ENCODE measurements around the gene NIF3L1.
"Not testable (repeated sequence)": the region's sequence is repeated elsewhere in the genome, so short reads cannot be mapped to it uniquely, and the experiment has no call there.

NIF3L1 gene

GRCh38 chr2:200873560-200873959, 15.6 kb upstream of the NIF3L1 start:
- DNase-seq, result no peak

- no peak for DNase-seq
These were observed 11.7 kb upstream of the NIF3L1 start for GRCh38 chr2:200877443-200877842.

GRCh38 chr2:200878289-200878880, 10.8 kb upstream of the NIF3L1 start:
- DNase-seq, result no peak

DNA sequence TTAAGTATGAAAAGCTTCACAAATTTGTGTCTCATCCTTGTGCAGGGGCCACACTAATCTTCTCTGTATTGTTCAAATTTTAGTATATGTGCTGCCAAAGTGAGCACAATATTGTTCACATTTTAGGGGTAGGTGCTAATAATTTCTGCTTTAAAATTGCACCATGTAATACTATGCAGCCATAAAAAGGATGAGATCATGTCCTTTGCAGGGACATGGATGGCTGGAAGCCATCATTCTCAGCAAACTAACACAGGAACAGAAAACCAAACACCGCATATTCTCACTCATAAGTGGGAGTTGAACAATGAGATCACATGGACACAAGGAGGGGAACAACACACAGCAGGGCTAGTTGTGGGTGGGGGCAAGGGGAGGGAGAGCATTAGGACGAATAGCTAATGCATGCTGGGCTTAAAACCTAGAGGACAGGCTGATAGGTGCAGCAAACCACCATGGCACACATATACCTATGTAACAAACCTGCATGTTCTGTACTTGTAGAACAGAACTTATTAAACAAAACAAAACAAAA, 7.4 kb upstream of the NIF3L1 start:
- not testable (repeated sequence) for DNase-seq

GRCh38 chr2:200899482-200899881, 10.3 kb downstream of the NIF3L1 start:
- DNase-seq, result no peak

- DNase-seq, result peak; percentile 63 to 72
These were observed 12.4 kb downstream of the NIF3L1 start for GRCh38 chr2:200901459-200902072.

DNA sequence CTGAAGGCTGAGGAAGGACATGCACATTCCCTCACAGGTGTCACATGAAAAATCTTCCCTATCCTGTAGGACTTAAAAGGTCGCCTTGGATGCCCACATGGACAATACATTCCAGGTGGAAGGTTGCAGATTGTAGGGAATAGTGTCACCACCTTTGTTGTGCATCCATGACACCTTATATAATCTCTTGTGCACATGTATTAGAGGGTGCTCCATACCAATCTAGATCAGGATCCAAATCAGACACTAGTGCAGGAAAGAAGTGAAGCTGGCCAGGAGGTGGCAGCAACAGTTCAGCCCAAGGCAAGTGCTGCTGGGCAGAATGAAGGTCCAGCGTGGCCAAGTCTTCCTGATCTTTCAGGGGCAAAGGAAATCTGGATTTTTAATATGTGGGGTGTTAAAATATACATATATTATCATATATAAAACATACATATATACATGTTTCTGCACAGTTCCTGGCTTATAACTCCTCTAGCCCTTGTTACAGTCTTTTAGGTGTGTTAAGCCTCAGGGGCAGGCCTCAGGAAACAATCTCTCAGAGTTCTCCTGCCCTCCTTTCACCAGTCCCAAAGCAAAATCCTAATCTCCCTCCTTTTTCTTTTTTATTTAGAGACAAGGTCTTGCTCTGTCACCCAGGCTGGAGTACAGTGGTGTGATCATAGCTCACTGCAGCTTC, 16.6 kb downstream of the NIF3L1 start:
- peak; percentile 62 to 73 for DNase-seq

DNA sequence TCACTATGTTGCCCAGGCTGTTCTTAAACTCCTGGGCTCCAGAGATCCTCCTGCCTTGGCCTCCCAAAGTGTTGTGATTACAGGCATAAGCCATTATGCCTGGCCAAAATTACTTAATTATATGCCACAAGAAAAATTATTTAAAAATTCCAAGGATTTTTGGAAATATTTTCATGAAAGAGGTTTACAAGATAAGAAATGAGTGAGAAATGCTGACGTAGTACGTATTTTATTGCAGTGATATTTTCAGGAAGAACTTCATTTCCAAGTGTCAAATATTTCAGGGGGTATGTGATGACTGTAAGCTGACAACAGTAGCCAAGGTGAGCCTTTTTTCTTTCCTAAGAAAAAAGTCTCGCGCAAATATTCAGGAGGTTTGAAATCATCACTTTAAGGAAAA, 20.8 kb downstream of the NIF3L1 start:
- no peak for DNase-seq

- DNase-seq, result no peak
These were observed 24.5 kb downstream of the NIF3L1 start for GRCh38 chr2:200913654-200914053.

- no peak for DNase-seq
These were observed 33.3 kb downstream of the NIF3L1 start for GRCh38 chr2:200922439-200922838.

GRCh38 chr2:200929334-200930249, 40.4 kb downstream of the NIF3L1 start:
- no peak for DNase-seq

DNA sequence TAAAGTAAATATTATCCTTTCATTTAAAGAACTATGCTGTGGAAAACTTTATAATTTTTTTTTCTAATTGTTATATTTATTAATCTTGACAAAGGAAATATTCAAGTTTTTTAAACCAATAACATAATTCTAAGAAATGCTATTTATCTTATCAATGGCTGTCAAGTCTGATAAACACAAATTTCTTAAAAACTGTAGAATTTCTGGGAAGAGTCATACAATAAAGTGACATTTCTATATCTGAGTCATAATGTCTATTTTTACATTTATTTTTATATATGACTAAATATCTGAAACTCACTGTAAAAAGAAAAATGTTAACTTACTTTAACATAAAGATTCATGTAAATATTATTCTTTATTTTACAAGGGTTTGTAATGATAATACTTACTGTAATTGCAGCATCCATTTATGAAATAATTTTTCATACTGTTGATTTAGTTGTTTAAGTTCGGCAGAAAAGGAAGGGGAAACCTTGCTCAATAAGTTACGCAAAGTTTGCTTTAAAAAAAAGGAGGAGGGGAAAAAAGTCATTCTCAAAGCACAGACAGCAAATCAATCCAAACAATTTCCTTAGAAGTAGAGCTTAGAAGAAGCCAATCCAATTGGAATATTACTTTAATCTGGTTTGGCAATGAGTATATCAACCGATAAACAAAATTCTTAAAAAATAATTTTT, 41.9 kb downstream of the NIF3L1 start:
- no peak for DNase-seq

DNA sequence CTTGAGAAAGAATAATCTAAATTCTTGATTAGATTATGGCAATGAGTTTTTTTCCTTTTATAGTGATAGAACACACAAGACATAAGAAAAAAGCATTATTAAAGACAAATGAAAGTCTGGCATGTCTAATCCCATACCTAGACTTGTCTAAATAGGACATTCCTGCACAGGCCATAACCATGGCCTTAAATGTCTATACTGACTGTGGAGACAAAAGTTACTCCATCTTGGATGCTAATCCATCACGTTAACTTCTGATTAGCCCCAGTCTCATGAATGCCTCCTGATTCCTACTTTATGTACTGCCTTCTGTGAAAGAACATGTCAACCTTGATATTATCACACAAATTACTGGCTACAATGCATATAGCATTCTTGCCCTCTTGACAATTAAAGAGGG, 50.7 kb downstream of the NIF3L1 start:
- no peak for DNase-seq

DNA sequence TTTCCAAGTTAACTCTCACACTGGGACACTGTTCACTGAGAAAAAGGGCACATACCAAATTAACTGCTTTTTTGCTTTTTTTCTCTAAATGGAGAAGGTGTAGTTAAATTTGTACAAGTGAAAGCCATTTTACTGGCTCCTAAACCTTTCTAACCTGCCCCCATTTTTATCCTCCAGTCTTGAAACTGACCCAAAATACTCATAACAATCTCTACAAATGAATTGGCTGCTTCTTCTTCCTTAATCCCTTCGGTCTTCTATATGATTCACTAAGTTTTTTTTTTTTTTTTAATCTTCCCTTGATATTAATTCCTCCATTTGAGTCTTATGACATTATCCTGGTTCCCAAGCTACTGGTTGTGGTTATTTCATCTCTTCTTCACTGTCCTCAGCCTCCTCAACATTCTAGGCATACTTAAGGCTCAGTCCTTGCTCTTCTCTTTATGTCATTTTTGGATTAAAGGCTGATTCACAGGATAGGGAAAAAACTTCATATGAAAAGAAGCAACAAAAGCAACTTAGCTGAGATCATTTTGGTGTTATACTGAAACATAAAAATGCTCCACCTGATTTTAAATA, 54.4 kb downstream of the NIF3L1 start:
- DNase-seq, result no peak

GRCh38 chr2:200944467-200945394, 55.6 kb downstream of the NIF3L1 start:
- peak; percentile 84 to 87 for DNase-seq

- DNase-seq, result no peak
These were observed 56.2 kb downstream of the NIF3L1 start for GRCh38 chr2:200945395-200945729.

GRCh38 chr2:200950378-200950777, 61.2 kb downstream of the NIF3L1 start:
- DNase-seq, result no peak

Data from activated T-cell treated with anti-CD3 and anti-CD28 coated beads, Interleukin-2, amount 50 U/mL, for 48 hours (primary cell).